SK-N-MC (cell line): ENCODE measurements around the gene MACROD2.

Experiments used
- DNase-seq: peaks from one replicate; pipeline ENCODE4 v3.0.0-alpha.2; 2011; ENCODE audit warnings: low read depth, low spot score
- H3K27ac ChIP-seq: fragments of 200-600 bp; sonication (generic); 2 replicates; pipeline ENCODE4 v1.5.1; 2016; ENCODE audit warnings: mixed run types
- H3K36me3 ChIP-seq: fragments of 200-600 bp; sonication (generic); 2 replicates; pipeline ENCODE4 v1.6.1; 2017; ENCODE audit warnings: antibody characterized with exemption, low read length, mixed read lengths; ENCODE audit not compliant: insufficient read depth
- H3K4me3 ChIP-seq: fragments of 200-600 bp; sonication (generic); 2 replicates; pipeline ENCODE4 v1.5.1; 2016
- H3K9ac ChIP-seq: fragments of 200-600 bp; sonication (generic); 2 replicates; pipeline ENCODE4 v1.8.0; 2017; ENCODE audit warnings: mixed run types, mixed read lengths; ENCODE audit not compliant: insufficient read length
- H3K9me3 ChIP-seq: fragments of 200-600 bp; sonication (generic); 2 replicates; pipeline ENCODE4 v1.6.1; 2017; ENCODE audit warnings: low read depth, mild to moderate bottlenecking, antibody characterized with exemption, low read length, moderate library complexity, mixed read lengths
- EZH2 ChIP-seq: fragments of 200-600 bp; sonication (generic); IDR thresholded peaks from one replicate; pipeline ENCODE4 v1.6.1; 2017; ENCODE audit warnings: antibody characterized with exemption
- FOXP2 ChIP-seq: optimal IDR thresholded peaks from 2 replicates; pipeline ENCODE3; 2011; ENCODE audit warnings: mild to moderate bottlenecking, moderate library complexity; ENCODE audit not compliant: insufficient read depth; ENCODE audit errors: extremely low read length, control extremely low read depth
- POLR2AphosphoS5 ChIP-seq: IDR thresholded peaks from 2 replicates; pipeline ENCODE4 v1.6.1; 2012; ENCODE audit warnings: mild to moderate bottlenecking, low read depth, low read length, borderline replicate concordance

MACROD2 gene

DNA sequence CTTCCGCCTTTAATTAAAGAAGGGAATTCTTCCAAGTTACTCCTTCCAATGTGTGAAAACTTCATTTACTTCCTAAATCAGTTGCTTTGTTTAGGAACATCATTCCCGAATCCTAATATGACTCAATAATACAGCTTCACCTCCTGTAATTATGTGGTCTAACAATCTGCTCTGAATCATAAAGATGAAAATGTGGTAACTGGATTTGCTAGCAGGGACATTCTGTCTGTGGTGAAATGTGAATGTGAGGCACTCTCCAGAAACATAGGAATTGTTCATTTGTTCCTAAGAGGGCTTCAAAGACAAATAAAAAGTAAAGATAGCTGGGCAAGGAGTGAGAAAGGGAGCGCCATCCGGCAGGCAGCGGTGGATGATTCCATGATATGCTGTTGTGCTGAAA, 1899.8 kb downstream of the MACROD2 start:
- Histone ChIP-seq H3K4me3 (no peak overlapping the region), H3K27ac (no peak overlapping the region), H3K9me3 (no peaks in the 10 kb centered on the region), H3K9ac (no peak overlapping the region), H3K36me3 (no peaks in the 10 kb centered on the region)
- DNase-seq, result no peak
- no peak for TF ChIP-seq FOXP2
- no peak for TF ChIP-seq POLR2AphosphoS5
- no peak for TF ChIP-seq EZH2

DNA sequence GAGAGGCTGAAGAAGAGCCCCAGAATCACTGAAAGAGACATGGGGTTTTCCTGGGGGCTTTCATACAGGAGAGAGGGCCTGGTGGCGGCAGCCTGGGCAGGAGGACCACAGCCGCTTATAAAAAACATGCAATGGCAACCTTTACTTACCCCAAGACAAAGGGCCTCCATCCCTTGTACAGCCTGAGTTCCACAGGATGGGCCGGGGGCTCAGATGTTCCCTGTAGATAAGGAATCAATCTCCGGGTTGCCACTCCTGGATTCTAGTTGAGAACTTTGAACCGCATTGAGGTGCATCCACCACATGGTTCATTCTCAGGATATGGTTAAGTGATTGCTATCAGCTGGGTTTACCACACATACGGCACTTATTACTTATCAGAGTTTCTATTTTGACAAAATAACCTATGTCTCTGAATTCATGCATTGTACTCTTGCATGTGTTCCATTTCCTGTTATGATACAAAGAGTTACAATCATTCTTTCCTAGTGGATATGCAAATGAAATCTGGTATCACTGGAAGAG, 1900.3 kb downstream of the MACROD2 start:
- no peaks in the 10 kb centered on the region for H3K36me3 ChIP-seq

GRCh38 chr20:15899967-15900366, 1904.7 kb downstream of the MACROD2 start:
- no peak for TF ChIP-seq FOXP2
- TF ChIP-seq POLR2AphosphoS5, result no peak
- no peak for TF ChIP-seq EZH2
- Histone ChIP-seq H3K36me3 (no peaks in the 10 kb centered on the region), H3K9ac (no peak overlapping the region), H3K9me3 (no peaks in the 10 kb centered on the region), H3K4me3 (no peak overlapping the region), H3K27ac (no peak overlapping the region)
- no peak for DNase-seq

More for the DNA sequence above, 1900.3 kb downstream of the MACROD2 start:
- no peak for TF ChIP-seq EZH2
- TF ChIP-seq FOXP2, result no peak
- TF ChIP-seq POLR2AphosphoS5, result no peak
- DNase-seq, result no peak
- Histone ChIP-seq H3K9me3 (no peaks in the 10 kb centered on the region), H3K27ac (no peak overlapping the region), H3K4me3 (no peak overlapping the region), H3K9ac (no peak overlapping the region)

GRCh38 chr20:15900443-15900842, 1905.1 kb downstream of the MACROD2 start:
- Histone ChIP-seq H3K4me3 (no peak overlapping the region), H3K27ac (no peak overlapping the region), H3K9me3 (no peaks in the 10 kb centered on the region), H3K36me3 (no peaks in the 10 kb centered on the region), H3K9ac (no peak overlapping the region)
- DNase-seq, result no peak
- no peak for TF ChIP-seq EZH2
- TF ChIP-seq POLR2AphosphoS5, result no peak
- no peak for TF ChIP-seq FOXP2

- no peak for TF ChIP-seq POLR2AphosphoS5
- TF ChIP-seq FOXP2, result no peak
- no peak for TF ChIP-seq EZH2
- H3K36me3 ChIP-seq, result no peaks in the 10 kb centered on the region
- no peak overlapping the region for H3K9ac ChIP-seq
- H3K4me3 ChIP-seq, result no peak overlapping the region
- no peaks in the 10 kb centered on the region for H3K9me3 ChIP-seq
- DNase-seq, result no peak
- H3K27ac ChIP-seq, result no peak overlapping the region
Measured at GRCh38 chr20:15902493-15902892, 1907.2 kb downstream of the MACROD2 start.

GRCh38 chr20:15905661-15906060, 1910.3 kb downstream of the MACROD2 start:
- no peak for TF ChIP-seq EZH2
- TF ChIP-seq FOXP2, result no peak
- no peak for TF ChIP-seq POLR2AphosphoS5
- no peak for DNase-seq
- no peak overlapping the region for H3K9ac ChIP-seq
- 0 out of 2 replicates have a peak overlapping the region, but pooled peaks have one; percentile 17 for H3K27ac ChIP-seq
- H3K36me3 ChIP-seq, result no peaks in the 10 kb centered on the region
- no peaks in the 10 kb centered on the region for H3K9me3 ChIP-seq
- H3K4me3 ChIP-seq, result no peak overlapping the region

DNA sequence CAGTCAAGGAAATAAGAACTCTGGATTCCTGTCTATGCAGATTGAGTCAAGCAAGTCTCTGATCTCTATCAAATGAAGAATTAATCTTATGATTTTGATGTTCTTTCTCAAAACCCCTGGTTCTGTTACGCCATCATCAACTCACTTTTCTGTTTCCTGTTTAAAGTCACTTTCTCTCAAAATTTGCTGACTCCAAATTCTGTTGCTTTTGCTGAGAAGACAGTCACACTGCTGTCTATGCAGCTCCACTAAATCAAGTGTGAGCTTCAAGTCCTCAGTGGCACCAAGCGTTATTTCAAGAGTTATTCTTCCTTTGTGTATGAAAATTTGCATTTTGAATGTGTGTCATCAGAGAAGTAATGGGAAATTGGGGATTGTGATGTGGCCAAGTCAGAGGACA, 1914.7 kb downstream of the MACROD2 start:
- DNase-seq, result peak; percentile 45
- Histone ChIP-seq H3K27ac (no peak overlapping the region), H3K36me3 (no peaks in the 10 kb centered on the region), H3K4me3 (no peak overlapping the region), H3K9ac (no peak overlapping the region), H3K9me3 (no peaks in the 10 kb centered on the region)
- TF ChIP-seq EZH2, result no peak

GRCh38 chr20:15911581-15911980, 1916.3 kb downstream of the MACROD2 start:
- Histone ChIP-seq H3K4me3 (no peak overlapping the region), H3K27ac (no peak overlapping the region), H3K9me3 (no peaks in the 10 kb centered on the region), H3K9ac (no peak overlapping the region), H3K36me3 (no peaks in the 10 kb centered on the region)
- DNase-seq, result no peak
- TF ChIP-seq FOXP2 (no peak), POLR2AphosphoS5 (no peak), EZH2 (no peak)

- H3K9me3 ChIP-seq, result no peaks in the 10 kb centered on the region
- DNase-seq, result no peak
- TF ChIP-seq EZH2 (no peak), FOXP2 (no peak), POLR2AphosphoS5 (no peak)
- H3K9ac ChIP-seq, result no peak overlapping the region
- no peak overlapping the region for H3K4me3 ChIP-seq
- H3K36me3 ChIP-seq, result no peaks in the 10 kb centered on the region
- no peak overlapping the region for H3K27ac ChIP-seq
Measured at GRCh38 chr20:15913391-15914025, 1918.2 kb downstream of the MACROD2 start.
